Upper lobe of right lung (tissue), 1 donor: ENCODE measurements around the gene CFAP107. TPM values are rescaled to one million over a fixed set of nuclear protein-coding genes. Genes with fewer than 3 reads are reported as not detected.

Experiments used
- ATAC-seq: fragments of 200-7000 bp; cut with Tn5 transposase; one replicate; pipeline ENCODE4 v1.9.1; 2020; ENCODE audit warnings: mild to moderate bottlenecking, moderate library complexity
- DNase-seq: peaks from one replicate; pipeline ENCODE4 v3.0.0-alpha.2; 2020
- H3K27ac ChIP-seq: fragments of 200-600 bp; one replicate; pipeline ENCODE4 v1.8.0; 2022
- H3K27me3 ChIP-seq: fragments of 200-600 bp; one replicate; pipeline ENCODE4 v1.8.0; 2022; ENCODE audit warnings: mild to moderate bottlenecking
- H3K36me3 ChIP-seq: fragments of 200-600 bp; one replicate; pipeline ENCODE4 v1.8.0; 2022
- H3K4me1 ChIP-seq: fragments of 200-600 bp; one replicate; pipeline ENCODE4 v1.8.0; 2022
- H3K4me3 ChIP-seq: fragments of 200-600 bp; one replicate; pipeline ENCODE4 v1.8.0; 2022; ENCODE audit warnings: mild to moderate bottlenecking
- H3K9me3 ChIP-seq: fragments of 200-600 bp; one replicate; pipeline ENCODE4 v1.8.0; 2022
- CTCF ChIP-seq: fragments of 200-600 bp; IDR thresholded peaks from one replicate; pipeline ENCODE4 v1.8.0; 2022; ENCODE audit warnings: antibody characterized with exemption
- intact Hi-C: fragments of 100-400 bp; cut with DNase I; formaldehyde crosslinking; loops from one replicate; pipeline ENCODE4 v1.11.0; 2022
- total RNA-seq: library from RNA; stranded (reverse); fragmentation: NEBNext Ultra II Directional; extraction: Animal tissue kit (Norgen Biotek cat#: 25700); gene quantifications from one replicate; pipeline ENCODE4 v1.2.1, GENCODE V29; 2021
- donor health status: DM: no; HTN: yes; CAD: no; lungs with severe emphysema.

The CFAP107 gene
- total RNA-seq, 1 donor from 2014 or later = not detected

GRCh38 chr1:12745126-12745991, 641 bp upstream of the CFAP107 start:
- intact Hi-C loops = no loop called here
- TF ChIP-seq CTCF = no peak
- no peak overlapping the region for H3K4me3 ChIP-seq
- no peak for DNase-seq
- H3K36me3 ChIP-seq = no peaks in the 10 kb centered on the region
- no peak for ATAC-seq
- no peaks in the 10 kb centered on the region for H3K27me3 ChIP-seq
- peaks cover 8% of the 10 kb centered on the region for H3K9me3 ChIP-seq
- no peak overlapping the region for H3K27ac ChIP-seq
- H3K4me1 ChIP-seq = no peaks in the 10 kb centered on the region

GRCh38 chr1:12748778-12749355, 2.9 kb downstream of the CFAP107 start:
- no peaks in the 10 kb centered on the region for H3K36me3 ChIP-seq
- no peak overlapping the region for H3K4me3 ChIP-seq
- peaks cover 8% of the 10 kb centered on the region for H3K9me3 ChIP-seq
- H3K27me3 ChIP-seq = no peaks in the 10 kb centered on the region
- no peak for TF ChIP-seq CTCF
- DNase-seq (no peak), ATAC-seq (no peak)
- H3K4me1 ChIP-seq = no peaks in the 10 kb centered on the region
- intact Hi-C loops = no loop called here
- no peak overlapping the region for H3K27ac ChIP-seq

- no peak overlapping the region for H3K4me3 ChIP-seq
- H3K27me3 ChIP-seq = peaks cover 6% of the 10 kb centered on the region
- no peaks in the 10 kb centered on the region for H3K9me3 ChIP-seq
- no peak for TF ChIP-seq CTCF
- DNase-seq (no peak), ATAC-seq (no peak)
- H3K36me3 ChIP-seq = no peaks in the 10 kb centered on the region
- no peaks in the 10 kb centered on the region for H3K4me1 ChIP-seq
- intact Hi-C loops = no loop called here
- H3K27ac ChIP-seq = no peak overlapping the region
Measured at GRCh38 chr1:12754738-12755137, 8.7 kb downstream of the CFAP107 start.

GRCh38 chr1:12756273-12756672, 10.3 kb downstream of the CFAP107 start:
- Histone ChIP-seq H3K27ac (no peak overlapping the region), H3K4me1 (no peaks in the 10 kb centered on the region), H3K36me3 (no peaks in the 10 kb centered on the region), H3K4me3 (no peak overlapping the region), H3K9me3 (no peaks in the 10 kb centered on the region), H3K27me3 (peaks cover 10% of the 10 kb centered on the region)
- intact Hi-C loops = no loop called here
- ATAC-seq (no peak), DNase-seq (no peak)
- TF ChIP-seq CTCF = no peak

GRCh38 chr1:12756768-12757413, 10.9 kb downstream of the CFAP107 start:
- peaks cover 10% of the 10 kb centered on the region for H3K27me3 ChIP-seq
- intact Hi-C loops = no loop called here
- no peaks in the 10 kb centered on the region for H3K36me3 ChIP-seq
- no peak for ATAC-seq
- DNase-seq = no peak
- TF ChIP-seq CTCF = no peak
- H3K4me1 ChIP-seq = no peaks in the 10 kb centered on the region
- H3K9me3 ChIP-seq = no peaks in the 10 kb centered on the region
- no peak overlapping the region for H3K4me3 ChIP-seq
- H3K27ac ChIP-seq = no peak overlapping the region
